HG03571 (cell line): ENCODE data around the gene IYD.

Source experiments
- ATAC-seq: cut with Tn5 transposase; IDR thresholded peaks from one replicate; pipeline ENCODE4 v1.9.1; 2021; ENCODE audit not compliant: unreplicated experiment

Gene IYD, protein sequence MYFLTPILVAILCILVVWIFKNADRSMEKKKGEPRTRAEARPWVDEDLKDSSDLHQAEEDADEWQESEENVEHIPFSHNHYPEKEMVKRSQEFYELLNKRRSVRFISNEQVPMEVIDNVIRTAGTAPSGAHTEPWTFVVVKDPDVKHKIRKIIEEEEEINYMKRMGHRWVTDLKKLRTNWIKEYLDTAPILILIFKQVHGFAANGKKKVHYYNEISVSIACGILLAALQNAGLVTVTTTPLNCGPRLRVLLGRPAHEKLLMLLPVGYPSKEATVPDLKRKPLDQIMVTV

DNA sequence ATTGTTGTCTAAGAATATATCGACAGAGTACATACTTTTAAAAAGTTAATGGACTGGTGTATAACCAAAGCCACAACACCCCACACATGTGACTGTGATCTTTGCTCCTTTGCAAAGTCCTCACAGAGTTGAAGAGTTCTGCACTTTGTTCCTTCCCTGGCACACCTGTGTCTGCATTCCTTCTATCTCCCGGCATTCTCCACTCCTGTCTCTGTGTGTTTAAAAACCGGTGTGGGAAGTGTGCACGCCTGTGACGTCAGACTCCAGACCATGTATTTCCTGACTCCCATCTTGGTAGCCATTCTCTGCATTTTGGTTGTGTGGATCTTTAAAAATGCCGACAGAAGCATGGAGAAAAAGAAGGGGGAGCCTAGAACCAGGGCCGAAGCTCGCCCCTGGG is at the start of gene IYD:
Gene IYD, plus strand, starts transcription at position 251 of the 400 bp plus-strand sequence. Its CDS starts 20 bp downstream, at position 271.
- no peak for ATAC-seq

- no peak for ATAC-seq
Measured at GRCh38 chr6:150319924-150320323, 48.9 kb upstream of the IYD start.

- no peak for ATAC-seq
Measured at GRCh38 chr6:150320442-150320841, 48.4 kb upstream of the IYD start.

DNA sequence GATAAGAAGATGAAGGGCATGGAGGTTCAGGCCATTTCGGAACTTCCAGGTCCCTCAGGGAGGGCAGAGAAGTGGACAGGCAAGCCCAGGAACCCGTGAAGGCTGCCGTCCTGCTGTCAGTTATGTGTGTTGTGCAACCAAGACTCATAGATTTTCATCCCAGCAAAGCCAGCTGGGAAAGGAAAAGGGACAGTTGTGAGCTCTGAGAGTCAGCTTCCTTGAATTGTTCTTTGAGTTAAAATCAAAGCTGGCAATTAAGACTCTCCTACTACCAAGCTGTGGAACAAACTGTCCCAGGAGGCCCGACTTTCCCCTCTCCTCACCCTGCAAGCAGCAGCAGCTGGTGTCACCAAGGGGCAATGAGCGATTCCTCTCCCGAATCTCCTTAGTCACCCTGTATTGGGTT is 46.3 kb upstream of the IYD start:
- no peak for ATAC-seq

DNA sequence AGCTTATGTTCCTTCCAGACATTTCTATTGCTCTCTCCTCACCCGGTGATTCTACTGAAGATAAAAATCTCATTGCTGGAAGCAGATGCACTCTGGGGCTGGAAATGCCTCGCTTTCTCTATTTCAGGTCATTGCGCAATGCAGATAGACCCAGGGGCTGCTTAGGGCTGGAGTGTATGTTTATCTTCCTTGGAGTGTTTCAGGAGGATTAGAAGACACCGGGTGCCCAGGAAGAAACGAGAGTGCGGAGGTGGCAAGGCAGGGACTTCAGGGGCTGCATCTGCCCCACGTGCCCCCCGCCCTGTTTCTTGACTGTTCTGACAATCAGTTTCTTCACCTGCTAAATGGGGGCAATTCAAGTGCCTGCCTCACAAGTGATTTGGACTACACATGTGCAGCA is 45.6 kb upstream of the IYD start:
- ATAC-seq, result no peak

- no peak for ATAC-seq
Measured at GRCh38 chr6:150324044-150324443, 44.8 kb upstream of the IYD start.

DNA sequence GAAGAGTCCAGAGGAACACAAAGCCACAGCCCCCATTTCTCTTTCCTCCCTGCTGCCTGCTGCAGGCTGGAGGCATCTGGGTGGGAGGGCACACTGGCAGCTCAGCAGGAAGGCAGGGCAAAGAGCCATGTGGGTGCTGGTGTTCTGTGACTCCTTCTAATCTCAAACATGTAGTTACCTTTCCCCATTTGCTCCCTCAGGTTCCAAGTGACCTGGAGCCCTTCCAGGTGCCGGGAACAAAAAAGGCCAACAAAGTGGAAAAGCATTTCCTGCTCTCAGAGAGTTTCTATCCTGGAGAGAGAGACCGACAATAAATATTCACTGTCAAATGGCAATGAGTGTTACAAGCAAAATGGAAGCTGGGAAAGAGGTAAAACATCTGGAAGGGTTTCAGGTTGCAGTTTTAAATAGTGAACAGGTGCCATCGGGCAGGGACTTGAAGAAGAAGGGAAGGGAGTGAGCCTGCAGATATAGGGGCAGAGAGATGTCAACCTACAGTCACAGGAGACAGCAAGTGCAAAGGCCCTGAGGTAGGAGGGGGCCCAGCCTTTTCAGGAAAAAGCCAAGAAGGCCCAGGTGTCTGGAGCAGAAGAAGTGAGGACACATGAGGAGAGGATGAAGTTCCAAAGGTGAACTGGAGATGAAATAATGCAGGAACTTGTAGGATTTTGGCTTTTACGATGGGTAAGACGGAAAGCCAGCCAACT is 43.6 kb upstream of the IYD start:
- no peak for ATAC-seq

GRCh38 chr6:150327117-150327774 is 41.6 kb upstream of the IYD start:
- ATAC-seq, result no peak

GRCh38 chr6:150328744-150329405 is 39.9 kb upstream of the IYD start:
- no peak for ATAC-seq

- ATAC-seq, result no peak
Measured at GRCh38 chr6:150331344-150331743, 37.5 kb upstream of the IYD start.

DNA sequence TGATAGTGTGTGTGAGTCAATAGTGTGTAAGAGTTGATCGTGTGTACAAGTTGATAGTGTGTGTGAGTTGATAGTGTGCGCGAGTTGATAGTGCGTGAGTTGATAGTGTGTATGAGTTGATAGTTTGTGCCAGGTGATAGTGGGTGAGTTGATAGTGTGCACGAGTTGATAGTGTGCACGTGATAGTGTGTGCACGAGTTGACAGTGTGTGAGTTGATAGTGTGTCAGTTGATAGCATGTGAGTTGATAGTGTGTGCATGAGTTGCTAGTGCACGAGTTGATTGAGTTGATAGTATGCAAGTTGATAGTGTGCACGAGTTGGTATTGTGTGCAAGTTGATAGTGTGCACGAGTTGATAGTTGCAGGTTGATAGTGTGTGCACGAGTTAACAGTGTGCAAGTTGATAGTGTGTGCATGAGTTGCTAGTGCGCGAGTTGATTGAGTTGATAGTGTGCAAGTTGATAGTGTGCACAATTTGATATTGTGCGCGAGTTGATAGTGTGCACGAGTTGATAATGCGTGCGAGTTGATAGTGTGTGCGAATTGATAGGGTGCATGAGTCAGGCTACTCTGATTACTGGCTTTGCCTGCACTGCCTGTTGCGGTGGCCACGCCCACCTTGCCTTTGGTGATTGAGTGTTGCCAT is 35.8 kb upstream of the IYD start:
- ATAC-seq, result no peak

- ATAC-seq, result no peak
Measured at GRCh38 chr6:150333585-150333941, 35.2 kb upstream of the IYD start.

- ATAC-seq, result no peak
Measured at GRCh38 chr6:150334790-150335783, 33.7 kb upstream of the IYD start.

DNA sequence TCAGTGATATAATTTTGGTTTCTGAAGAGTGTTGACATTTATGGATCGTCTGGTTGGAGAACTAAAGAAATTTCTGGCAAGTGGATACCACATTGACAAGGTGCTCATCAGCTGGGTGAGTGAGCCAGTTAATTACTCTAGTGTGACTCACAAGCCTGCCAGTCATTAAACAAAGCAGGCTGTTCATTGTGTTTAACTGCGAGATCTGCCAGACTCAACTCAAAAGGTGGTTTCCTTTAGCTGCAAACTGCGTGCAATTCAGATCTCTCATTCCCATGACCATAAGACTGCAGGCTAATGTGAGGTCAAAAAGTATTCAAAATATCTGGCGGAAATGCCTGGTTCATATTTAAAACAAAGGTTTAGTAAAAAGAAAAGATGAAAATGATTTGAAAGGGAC is 32.5 kb upstream of the IYD start:
- no peak for ATAC-seq

DNA sequence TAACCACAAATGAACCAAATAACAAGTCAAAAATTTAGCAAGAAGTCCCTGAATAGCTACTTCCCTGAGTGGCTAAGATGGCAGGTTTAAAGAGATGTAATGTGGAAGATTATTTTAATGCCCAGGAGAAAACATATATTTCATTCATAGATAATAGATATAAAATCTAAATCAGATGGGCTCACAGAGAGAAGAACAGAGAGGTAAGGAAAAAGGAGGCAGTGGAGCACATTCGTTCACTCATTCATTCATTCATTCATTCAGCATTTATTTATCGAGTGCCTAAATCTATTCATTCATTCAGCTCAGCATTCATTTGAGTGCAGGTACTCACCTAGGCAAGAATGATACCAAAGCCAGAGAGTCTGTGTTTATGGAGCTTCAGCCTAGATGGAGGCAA is 32.1 kb upstream of the IYD start:
- ATAC-seq, result no peak

DNA sequence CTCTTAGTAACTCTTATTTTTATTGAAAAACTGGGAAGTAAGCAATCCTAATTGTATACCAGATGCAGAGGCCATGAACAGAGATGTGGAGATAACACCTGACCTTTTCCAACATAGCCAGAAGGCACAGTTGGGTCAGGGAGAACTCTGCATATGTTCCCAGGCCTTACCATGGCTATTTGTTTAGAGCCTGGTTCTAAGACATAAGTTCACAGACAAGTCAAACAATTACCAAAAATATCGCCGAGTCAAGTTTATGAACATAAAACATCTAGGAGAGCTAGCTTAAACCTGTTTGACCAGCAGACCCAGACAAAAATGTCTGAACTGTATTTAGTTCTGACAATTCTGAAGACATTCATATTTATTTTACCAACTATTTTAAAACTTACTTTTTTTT is 26.7 kb upstream of the IYD start:
- no peak for ATAC-seq

DNA sequence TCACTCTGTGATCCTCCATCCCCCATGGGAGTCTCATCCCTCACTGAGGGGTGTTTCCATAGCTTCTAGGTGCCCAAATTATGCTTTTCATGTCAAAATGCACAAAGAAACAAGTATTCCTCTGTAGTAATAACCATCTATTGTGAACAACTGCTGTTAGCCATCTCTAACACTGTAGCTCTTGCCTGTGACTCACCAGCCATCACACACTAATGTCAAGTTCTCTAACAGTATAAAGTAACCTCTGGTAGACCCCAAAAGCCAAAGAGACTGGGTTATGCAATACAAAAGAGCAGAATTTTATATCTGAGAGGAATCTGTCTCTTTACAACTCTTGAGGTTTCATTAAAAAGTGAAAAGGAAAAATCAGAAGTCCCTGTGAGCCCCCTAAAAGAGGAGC is 25.4 kb upstream of the IYD start:
- no peak for ATAC-seq

- no peak for ATAC-seq
Measured at GRCh38 chr6:150345781-150346180, 23.0 kb upstream of the IYD start.

DNA sequence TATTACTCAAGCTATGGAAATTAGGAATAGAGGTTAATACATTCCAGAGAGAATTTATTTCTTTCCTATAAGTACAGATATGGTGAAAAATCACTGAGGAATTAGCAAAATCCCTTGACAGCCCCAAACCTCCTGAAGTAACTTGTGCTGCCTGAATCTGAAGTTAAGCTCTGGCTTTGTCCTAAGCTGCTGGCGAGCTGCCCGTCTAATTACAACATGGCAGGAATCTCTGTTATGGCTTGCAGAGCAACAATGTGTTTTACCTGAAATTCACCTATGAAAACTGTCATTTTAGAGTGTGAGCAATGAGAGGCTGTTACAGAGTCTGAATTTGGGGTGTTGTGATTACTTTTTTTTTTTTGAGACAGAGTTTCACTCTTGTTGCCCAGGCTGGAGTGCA is 22.5 kb upstream of the IYD start:
- no peak for ATAC-seq

DNA sequence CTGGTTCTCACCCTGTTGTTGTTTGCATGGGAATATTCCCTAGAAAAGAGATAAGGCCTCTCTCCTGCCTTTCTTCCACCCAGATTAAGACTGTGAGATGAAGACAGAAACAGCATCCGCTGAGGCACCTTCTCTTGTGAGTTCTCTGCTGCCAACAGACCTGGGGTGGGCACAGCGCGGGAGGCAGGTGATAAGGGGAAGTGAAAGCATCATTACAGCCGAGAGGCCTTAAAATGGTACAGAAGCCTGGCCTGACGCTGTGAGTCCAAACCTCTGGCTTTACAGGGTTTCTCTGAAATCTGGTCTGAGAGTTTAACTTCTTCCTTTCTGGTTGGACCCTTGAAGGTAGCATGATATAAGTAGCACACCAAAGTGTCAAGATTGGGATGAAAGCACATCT is 21.0 kb upstream of the IYD start:
- ATAC-seq, result no peak
